GM12878 (cell line): ENCODE measurements around the gene APOBEC3B. TPM values are rescaled to one million over a fixed set of nuclear protein-coding genes. Genes with fewer than 3 reads are reported as not detected.
A peak's percentile ranks its signal among the peaks of the same experiment; 100 is the strongest.

Experiments used
- ATAC-seq: fragments of 200-7000 bp; cut with Tn5 transposase; 3 replicates; pipeline ENCODE4 v1.9.1; 2020; ENCODE audit warnings: mild to moderate bottlenecking, moderate library complexity
- BruUV-seq: library from RNA; stranded (reverse); fragments of 400-500 nt; replicated peaks from 2 replicates; lab custom pipeline; 2021; lab: Mats Ljungman, UMichigan
- CTCF ChIA-PET: fragments of 300-600 bp; sonication (Branson Sonifier 250); formaldehyde crosslinking; extraction: SDS; loops from one replicate; lab custom pipeline; 2021; ENCODE audit warnings: inconsistent platforms; lab: Yijun Ruan, JAX
- POLR2A ChIA-PET: fragments of 350-600 bp; formaldehyde crosslinking; extraction: SDS; loops from one replicate; lab custom pipeline; 2021; ENCODE audit warnings: inconsistent platforms; lab: Charles Lee
- RAD21 ChIA-PET: fragments of 300-600 bp; sonication (Branson Sonifier 250); formaldehyde crosslinking; loops from one replicate; lab custom pipeline; 2023; ENCODE audit warnings: antibody characterized with exemption; ENCODE audit not compliant: unreplicated experiment; lab: Charles Lee
- SMC1A ChIA-PET: fragments of 300-600 bp; sonication (Branson Sonifier 250); formaldehyde crosslinking; loops from one replicate; lab custom pipeline; 2023; ENCODE audit not compliant: unreplicated experiment, uncharacterized antibody; lab: Charles Lee
- DNase-seq: peaks from one replicate; pipeline ENCODE4 v3.0.0-alpha.2; 2011; ENCODE audit warnings: low read depth, low spot score
- FAIRE-seq: peaks from 3 replicates; lab custom pipeline; 2011; peaks lifted over from hg19 to GRCh38; lab: Jason Lieb, UNC
- H2AFZ ChIP-seq: 2 replicates; pipeline ENCODE4 v1.6.0; 2011; ENCODE audit warnings: low read depth, low read length, control low read depth; ENCODE audit not compliant: control insufficient read depth
- H3K27ac ChIP-seq: 2 replicates; pipeline ENCODE4 v1.5.1; 2011; ENCODE audit warnings: control low read depth; ENCODE audit not compliant: control insufficient read depth, insufficient read depth
- H3K27me3 ChIP-seq, 2 experiments: replicated peaks in 1 of 2; 2 replicates each; pipeline versions ENCODE4 v1.6.0 to v1.6.1; 2011; ENCODE audit warnings: low read length in 1 of 2; ENCODE audit not compliant: control insufficient read depth in 2 of 2, insufficient read depth in 2 of 2
- H3K36me3 ChIP-seq, 2 experiments: 2 replicates each; pipeline ENCODE4 v1.5.1; 2011; ENCODE audit warnings: low read length in 1 of 2; ENCODE audit not compliant: control insufficient read depth in 2 of 2, insufficient read depth in 2 of 2
- H3K4me1 ChIP-seq: 2 replicates; pipeline ENCODE4 v1.6.1; 2011; ENCODE audit warnings: mild to moderate bottlenecking, low read length, moderate library complexity, mixed read lengths; ENCODE audit not compliant: control insufficient read depth, insufficient read depth
- H3K4me2 ChIP-seq: 2 replicates; pipeline ENCODE4 v1.6.0; 2011; ENCODE audit warnings: control low read depth; ENCODE audit not compliant: control insufficient read depth, insufficient read depth
- H3K4me3 ChIP-seq: fragments of 200-600 bp; sonication (generic); 2 replicates; pipeline ENCODE4 v1.5.1; 2016
- H3K79me2 ChIP-seq: 2 replicates; pipeline ENCODE4 v1.6.0; 2011; ENCODE audit warnings: low read length; ENCODE audit not compliant: control insufficient read depth, insufficient read depth
- H3K9ac ChIP-seq: 2 replicates; pipeline ENCODE4 v1.8.0; 2011; ENCODE audit warnings: low read length, control low read depth, mixed read lengths; ENCODE audit not compliant: control insufficient read depth, insufficient read depth
- H3K9me3 ChIP-seq: replicated peaks from 3 replicates; pipeline ENCODE4 v1.5.1; 2011; ENCODE audit warnings: mild to moderate bottlenecking, low read length; ENCODE audit not compliant: control insufficient read depth, insufficient read depth
- H4K20me1 ChIP-seq: 2 replicates; pipeline ENCODE4 v1.6.0; 2011; ENCODE audit not compliant: control insufficient read depth, insufficient read depth
- CBFB ChIP-seq: IDR thresholded peaks from 2 replicates; pipeline ENCODE4 v1.6.1; 2016; ENCODE audit warnings: antibody characterized with exemption, low read depth
- CREB1 ChIP-seq: IDR thresholded peaks from 2 replicates; pipeline ENCODE4 v1.6.1; 2012; ENCODE audit warnings: low read depth, mild to moderate bottlenecking, inconsistent platforms
- SMC3 ChIP-seq: IDR thresholded peaks from 2 replicates; pipeline ENCODE4 v1.6.1; 2011; ENCODE audit warnings: low read length, improper control_type of control experiment, borderline replicate concordance
- SPI1 ChIP-seq: IDR thresholded peaks from 2 replicates; pipeline ENCODE4 v1.6.1; 2011; ENCODE audit warnings: low read depth, mild to moderate bottlenecking, low read length, moderate library complexity, borderline replicate concordance; ENCODE audit not compliant: insufficient read depth
- WGBS: methylation state at CpG from one replicate; pipeline ENCODE4 v1.1.6; 2016; ENCODE audit warnings: low lambda C conversion rate; ENCODE audit not compliant: insufficient replicate concordance, insufficient coverage; ENCODE audit errors: missing lambda C conversion rate; 5-methylcytosine and 5-hydroxymethylcytosine counted together
- in situ Hi-C: fragments of 300-500 bp; cut with MboI; formaldehyde crosslinking; loops from 9 replicates; pipeline ENCODE4 v1.14.3; 2018; ENCODE audit warnings: mixed read lengths
- intact Hi-C: fragments of 100-400 bp; cut with micrococcal nuclease; formaldehyde crosslinking; loops from one replicate; pipeline ENCODE4 v1.14.2; 2022; ENCODE audit not compliant: unreplicated experiment
- polyA plus RNA-seq, 11 experiments: library from polyadenylated mRNA; depleted of rRNA in 4 of 11; unstranded in 6 of 11; stranded (reverse) in 5 of 11; fragments of >200 nt; fragmentation: Nextera tagmentation in 4 of 11; fragmentation: Illumina TruSeq in 1 of 11; extraction: Ambion mirVana in 4 of 11; extraction: Trizol in 1 of 11; gene quantifications; 1 replicate in 1 of 11; 2 replicates in 10 of 11; pipeline versions ENCODE4 v1.2.1 to v1.2.3, GENCODE V29; 2011 to 2016; ENCODE audit warnings: inconsistent platforms in 2 of 11, missing spikeins in 2 of 11, low read depth in 1 of 11
- total RNA-seq, 4 experiments: library from RNA; depleted of rRNA in 3 of 4; stranded (reverse); fragments of >200 nt in 3 of 4; fragmentation: Illumina TruSeq in 1 of 4; extraction: Trizol in 1 of 4; gene quantifications; 2 replicates each; pipeline versions ENCODE4 v1.2.1 to v1.2.3, GENCODE V29; 2013 to 2021
- TF ChIP-seq, protein P1 (sequence below), 3 experiments: IDR thresholded peaks in 2 of 3; conservative IDR thresholded peaks in 1 of 3; 2 replicates each; pipeline ENCODE4 v1.5.1; 2011; ENCODE audit warnings: low read depth in 3 of 3, low read length in 3 of 3, mild to moderate bottlenecking in 3 of 3, control low read depth in 2 of 3, moderate library complexity in 2 of 3, inconsistent platforms in 1 of 3, mixed read lengths in 1 of 3; ENCODE audit not compliant: control insufficient read depth in 2 of 3, insufficient read depth in 1 of 3; ENCODE audit errors: extremely low read depth in 1 of 3

APOBEC3B gene
- total and polyA plus RNA-seq, 10 of the 15 experiments (the other 5 are each of a cell fraction or from before 2014, with no cell fraction given): 2.4 to 75.1 (median 30.9) TPM

DNA sequence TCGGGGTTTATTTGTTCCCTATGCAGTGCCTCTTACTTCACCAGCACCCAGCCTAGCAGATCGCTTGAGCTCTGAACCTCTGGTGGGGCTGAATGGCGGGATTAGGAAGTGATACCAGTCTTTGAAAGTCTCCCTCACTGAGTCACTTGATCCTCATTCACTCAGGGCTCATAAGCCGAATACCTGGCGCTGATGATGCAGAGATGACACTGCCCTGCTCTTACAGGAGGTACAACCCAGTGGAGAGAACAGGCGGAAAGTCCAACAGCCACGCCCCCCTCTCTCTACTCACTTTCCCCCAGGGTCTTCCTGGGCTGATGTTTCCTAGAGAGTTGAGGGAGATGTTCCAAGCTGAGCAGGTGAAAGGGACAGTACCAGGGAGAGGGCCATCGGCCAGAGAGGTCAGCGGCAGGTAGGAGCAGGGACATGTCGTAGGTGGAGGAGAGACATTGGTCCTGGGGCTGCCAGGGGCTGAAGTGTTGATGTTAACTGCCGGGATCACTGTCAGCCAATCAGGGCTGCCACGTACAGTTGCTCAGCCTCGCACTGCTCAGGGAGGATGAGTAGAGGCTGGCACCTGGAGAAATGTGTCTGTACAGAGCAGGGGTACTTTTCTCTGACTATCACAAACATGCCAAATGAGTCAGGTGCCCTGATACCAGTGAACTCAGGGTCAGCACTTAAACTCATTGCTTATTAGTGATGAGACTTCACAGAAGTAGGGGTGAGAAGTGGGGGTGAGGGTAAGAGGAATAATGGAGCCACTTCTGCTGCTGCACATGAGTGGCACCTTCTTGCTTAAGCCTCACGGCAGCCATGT lies 34.6 kb upstream of the APOBEC3B start:
- Histone ChIP-seq H4K20me1 (no peaks in the 10 kb centered on the region), H3K36me3 (no peaks in the 10 kb centered on the region), H3K9ac (no peak overlapping the region), H3K27ac (no peak overlapping the region), H3K4me1 (peaks cover 21% of the 10 kb centered on the region), H3K4me2 (no peak overlapping the region), H3K9me3 (no peaks in the 10 kb centered on the region), H2AFZ (no peak overlapping the region), H3K27me3 (no peaks in the 10 kb centered on the region), H3K79me2 (no peaks in the 10 kb centered on the region), H3K4me3 (no peak overlapping the region)
- peak; percentile 83 for ATAC-seq
- intact Hi-C loops: no loop called here
- ChIA-PET RAD21 (no interaction called here), POLR2A (interaction anchor here (0.5 to 0.8 kb wide), 2 partner anchors 37 to 126 kb away, joined by 3 to 6 read pairs; no protein-coding TSS in a partner anchor), CTCF (interaction anchor here (1.7 kb wide), 1 partner anchor 78 kb away, joined by 8 read pairs; no protein-coding TSS in a partner anchor), SMC1A (no interaction called here)
- 46% methylated on average over 14 of the region's 14 CpGs for WGBS
- BruUV-seq: no TSS peak
- TF ChIP-seq CBFB (no peak), CREB1 (0 out of 2 replicates have a peak, but pooled peaks have one; percentile 14), SMC3 (no peak), SPI1 (peak; percentile 64; the same call in 1 of the 2 replicates)
- TF ChIP-seq, protein P1, sequence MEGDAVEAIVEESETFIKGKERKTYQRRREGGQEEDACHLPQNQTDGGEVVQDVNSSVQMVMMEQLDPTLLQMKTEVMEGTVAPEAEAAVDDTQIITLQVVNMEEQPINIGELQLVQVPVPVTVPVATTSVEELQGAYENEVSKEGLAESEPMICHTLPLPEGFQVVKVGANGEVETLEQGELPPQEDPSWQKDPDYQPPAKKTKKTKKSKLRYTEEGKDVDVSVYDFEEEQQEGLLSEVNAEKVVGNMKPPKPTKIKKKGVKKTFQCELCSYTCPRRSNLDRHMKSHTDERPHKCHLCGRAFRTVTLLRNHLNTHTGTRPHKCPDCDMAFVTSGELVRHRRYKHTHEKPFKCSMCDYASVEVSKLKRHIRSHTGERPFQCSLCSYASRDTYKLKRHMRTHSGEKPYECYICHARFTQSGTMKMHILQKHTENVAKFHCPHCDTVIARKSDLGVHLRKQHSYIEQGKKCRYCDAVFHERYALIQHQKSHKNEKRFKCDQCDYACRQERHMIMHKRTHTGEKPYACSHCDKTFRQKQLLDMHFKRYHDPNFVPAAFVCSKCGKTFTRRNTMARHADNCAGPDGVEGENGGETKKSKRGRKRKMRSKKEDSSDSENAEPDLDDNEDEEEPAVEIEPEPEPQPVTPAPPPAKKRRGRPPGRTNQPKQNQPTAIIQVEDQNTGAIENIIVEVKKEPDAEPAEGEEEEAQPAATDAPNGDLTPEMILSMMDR (IDR thresholded peaks at IDR 0.05 in 2 of 3, conservative IDR thresholded peaks at IDR 0.05 in 1 of 3; ENCODE audit: control insufficient read depth in 2 of 3, extremely low read depth in 1 of 3, insufficient read depth in 1 of 3, low read depth in 3 of 3, low read length in 3 of 3): no peak
- in situ Hi-C loops: no loop called here
- no peak for FAIRE-seq
- DNase-seq: no peak
